Fibroblast of the aortic adventitia (primary cell): ENCODE data around the gene CBARP. TPM values are rescaled to one million over a fixed set of nuclear protein-coding genes. Genes with fewer than 3 reads are reported as not detected.

ENCODE experiments used
- DNase-seq: peaks from one replicate; pipeline ENCODE4 v3.0.0-alpha.2; 2010; ENCODE audit warnings: low read depth
- H3K4me3 ChIP-seq: 2 replicates; pipeline ENCODE4 v1.5.1; 2011; ENCODE audit warnings: low read depth, mild to moderate bottlenecking, control low read depth, low read length, moderate library complexity
- CTCF ChIP-seq: IDR thresholded peaks from 2 replicates; pipeline ENCODE4 v1.5.1; 2011; ENCODE audit warnings: mild to moderate bottlenecking, low read length, control low read depth, inconsistent platforms; ENCODE audit not compliant: insufficient read depth
- total RNA-seq: library from RNA; depleted of rRNA; stranded (reverse); fragments of >200 nt; gene quantifications from 2 replicates; pipeline ENCODE4 v1.2.3, GENCODE V29; 2012; ENCODE audit warnings: low replicate concordance

The CBARP gene
- total RNA-seq, 1 donor = 3.1 TPM

- H3K4me3 ChIP-seq = no peak overlapping the region
- no peak for DNase-seq
- no peak for TF ChIP-seq CTCF
Measured at GRCh38 chr19:1283917-1284292, 46.1 kb upstream of the CBARP start.

GRCh38 chr19:1283207-1283916, 45.6 kb upstream of the CBARP start:
- DNase-seq = no peak
- no peak for TF ChIP-seq CTCF
- no peak overlapping the region for H3K4me3 ChIP-seq

GRCh38 chr19:1282588-1283206, 44.9 kb upstream of the CBARP start:
- H3K4me3 ChIP-seq = no peak overlapping the region
- no peak for DNase-seq
- TF ChIP-seq CTCF = no peak

GRCh38 chr19:1281569-1282287, 43.9 kb upstream of the CBARP start:
- DNase-seq = no peak
- no peak overlapping the region for H3K4me3 ChIP-seq
- no peak for TF ChIP-seq CTCF

- no peak for TF ChIP-seq CTCF
- no peak for DNase-seq
- H3K4me3 ChIP-seq = no peak overlapping the region
Measured at GRCh38 chr19:1280636-1281568, 43.1 kb upstream of the CBARP start.

- DNase-seq = peak; percentile 83
- TF ChIP-seq CTCF = peak; percentile 95
- no peak overlapping the region for H3K4me3 ChIP-seq
Measured at GRCh38 chr19:1279782-1280341, 42.1 kb upstream of the CBARP start.
